ENCODE data around the gene GABBR1.

The GABBR1 gene

GRCh38 chr6:29617782-29618554, 15.0 kb downstream of the GABBR1 start:
- peak; percentile 18 for DNase-seq

- no peak for DNase-seq
Observed at GRCh38 chr6:29611426-29611825, 21.6 kb downstream of the GABBR1 start.

- DNase-seq, result no peak
Observed at GRCh38 chr6:29610540-29610939, 22.4 kb downstream of the GABBR1 start.

GRCh38 chr6:29608131-29608530, 24.9 kb downstream of the GABBR1 start:
- no peak for DNase-seq

GRCh38 chr6:29603930-29604329, 29.1 kb downstream of the GABBR1 start:
- no peak for DNase-seq

GRCh38 chr6:29603456-29603855, 29.5 kb downstream of the GABBR1 start:
- DNase-seq, result no peak

- peak; percentile 12 for DNase-seq
Observed at GRCh38 chr6:29602564-29603361, 30.2 kb downstream of the GABBR1 start.

GRCh38 chr6:29598172-29598747, 34.7 kb downstream of the GABBR1 start:
- DNase-seq, result no peak

- no peak for DNase-seq
Observed at GRCh38 chr6:29597184-29597583, 35.8 kb downstream of the GABBR1 start.

- DNase-seq, result no peak
Observed at GRCh38 chr6:29596381-29596900, 36.5 kb downstream of the GABBR1 start.

- DNase-seq, result no peak
Observed at GRCh38 chr6:29593199-29593855, 39.7 kb downstream of the GABBR1 start.

- DNase-seq, result no peak
Observed at GRCh38 chr6:29591677-29592076, 41.3 kb downstream of the GABBR1 start.

- DNase-seq, result no peak
Observed at GRCh38 chr6:29590218-29590808, 42.7 kb downstream of the GABBR1 start.

GRCh38 chr6:29589423-29590048, 43.4 kb downstream of the GABBR1 start:
- DNase-seq, result peak; percentile 68

- no peak for DNase-seq
Observed at GRCh38 chr6:29584821-29585220, 48.2 kb downstream of the GABBR1 start, which contains the start of gene OR2H2. TSS of gene OR2H2 (plus strand) at chr6:29585121. CDS start at chr6:29587945, 2,824 bp downstream.

- DNase-seq, result no peak
Observed at GRCh38 chr6:29577544-29577943, 55.4 kb downstream of the GABBR1 start.

GRCh38 chr6:29576056-29576455, 56.9 kb downstream of the GABBR1 start:
- no peak for DNase-seq

GRCh38 chr6:29567991-29568390, 65.0 kb downstream of the GABBR1 start:
- no peak for DNase-seq

GRCh38 chr6:29567541-29567940, 65.4 kb downstream of the GABBR1 start:
- no peak for DNase-seq

- no peak for DNase-seq
Observed at GRCh38 chr6:29566856-29567255, 66.1 kb downstream of the GABBR1 start.

- no peak for DNase-seq
Observed at GRCh38 chr6:29564875-29565274, 68.1 kb downstream of the GABBR1 start.

GRCh38 chr6:29563435-29563965, 69.5 kb downstream of the GABBR1 start:
- no peak for DNase-seq
